AG04450 (cell line): Measurements from ENCODE around the gene TRIM41. TPM values are rescaled to one million over a fixed set of nuclear protein-coding genes. Genes with fewer than 3 reads are reported as not detected.
"Not testable (repeated sequence)": the region's sequence is repeated elsewhere in the genome, so short reads cannot be mapped to it uniquely, and the experiment has no call there.

Experiments used
- CTCF ChIA-PET: fragments of 300-600, 350-600 bp; formaldehyde crosslinking; extraction: SDS; loops from one replicate; lab custom pipeline; 2022; ENCODE audit warnings: antibody characterized with exemption, inconsistent platforms; lab: Charles Lee
- POLR2A ChIA-PET: fragments of 350-600 bp; formaldehyde crosslinking; extraction: SDS; loops from one replicate; lab custom pipeline; 2021; ENCODE audit warnings: antibody characterized with exemption, inconsistent platforms; lab: Yijun Ruan, JAX
- DNase-seq: peaks from one replicate; pipeline ENCODE4 v3.0.0-alpha.2; 2011; ENCODE audit warnings: low read depth, low spot score
- H3K27ac ChIP-seq: one replicate; pipeline ENCODE4 v1.5.1; 2012; ENCODE audit warnings: low read depth, low read length, control low read depth
- H3K27me3 ChIP-seq: one replicate; pipeline ENCODE4 v1.6.0; 2012; ENCODE audit warnings: low read length; ENCODE audit not compliant: control insufficient read depth, insufficient read depth
- H3K4me3 ChIP-seq: 2 replicates; pipeline ENCODE4 v1.5.1; 2011; ENCODE audit warnings: mild to moderate bottlenecking, low read depth, low read length, control low read depth
- H3K9me3 ChIP-seq: 2 replicates; pipeline ENCODE4 v1.5.1; 2012; ENCODE audit warnings: low read length; ENCODE audit not compliant: control insufficient read depth, insufficient read depth
- CTCF ChIP-seq: IDR thresholded peaks from 2 replicates; pipeline ENCODE4 v1.5.1; 2011; ENCODE audit warnings: low read depth, low read length, control low read depth, inconsistent platforms
- polyA plus RNA-seq: library from polyadenylated mRNA; depleted of rRNA; stranded (reverse); fragments of >200 nt; gene quantifications from 2 replicates; pipeline ENCODE4 v1.2.3, GENCODE V29; 2011

Gene TRIM41
- polyA plus RNA-seq, 1 experiment: 11.5 TPM

- no peak for DNase-seq
- CTCF ChIA-PET: interaction anchor here (2.2 to 2.8 kb wide), 2 partner anchors 14 to 22 kb away, joined by 8 to 15 read pairs; no protein-coding TSS in a partner anchor
- peak overlapping the region; percentile 54 for H3K4me3 ChIP-seq
- TF ChIP-seq CTCF: no peak
- no peaks in the 10 kb centered on the region for H3K27me3 ChIP-seq
- POLR2A ChIA-PET: interaction anchor here (1.0 to 3.4 kb wide), 5 partner anchors 10 to 375 kb away, joined by 3 to 72 read pairs (median 7); partner anchors contain the start of gene TRIM41
- no peaks in the 10 kb centered on the region for H3K9me3 ChIP-seq
- no peak overlapping the region for H3K27ac ChIP-seq
These were observed 17.1 kb upstream of the TRIM41 start for GRCh38 chr5:181205761-181206649.

- ChIA-PET CTCF (interaction anchor here (0.7 to 2.8 kb wide), 3 partner anchors 15 to 382 kb away, joined by 8 to 15 read pairs (median 8); no protein-coding TSS in a partner anchor), POLR2A (interaction anchor here (0.6 to 3.4 kb wide), 9 partner anchors 9 to 854 kb away, joined by 3 to 72 read pairs (median 5); partner anchors contain the start of genes GFPT2 and TRIM41)
- Histone ChIP-seq H3K27ac (peak overlapping the region; percentile 73), H3K4me3 (peak overlapping the region; percentile 68), H3K27me3 (no peaks in the 10 kb centered on the region), H3K9me3 (no peaks in the 10 kb centered on the region)
- DNase-seq: peak; percentile 78
- TF ChIP-seq CTCF: no peak
These were observed 15.7 kb upstream of the TRIM41 start for GRCh38 chr5:181207214-181207959.

- ChIA-PET POLR2A (interaction anchor here (0.6 to 3.4 kb wide), 7 partner anchors 8 to 855 kb away, joined by 3 to 72 read pairs (median 7); partner anchors contain the start of genes GFPT2 and TRIM41), CTCF (interaction anchor here (0.7 to 2.8 kb wide), 3 partner anchors 16 to 382 kb away, joined by 3 to 15 read pairs (median 8); no protein-coding TSS in a partner anchor)
- Histone ChIP-seq H3K27ac (no peak overlapping the region), H3K4me3 (no peak overlapping the region), H3K27me3 (no peaks in the 10 kb centered on the region), H3K9me3 (no peaks in the 10 kb centered on the region)
- TF ChIP-seq CTCF: no peak
- DNase-seq: no peak
These were observed 15.2 kb upstream of the TRIM41 start for GRCh38 chr5:181207960-181208253.

- H3K9me3 ChIP-seq, H3K4me3 ChIP-seq, H3K27me3 ChIP-seq, H3K27ac ChIP-seq, DNase-seq: not testable (repeated sequence)
- CTCF ChIA-PET: interaction anchor here (1.2 kb wide), 1 partner anchor 17 kb away, joined by 3 read pairs; no protein-coding TSS in a partner anchor
- POLR2A ChIA-PET: interaction anchor here (0.7 to 3.4 kb wide), 3 partner anchors 14 to 381 kb away, joined by 3 to 72 read pairs (median 25); partner anchors contain the start of gene TRIM41
These were observed 14.1 kb upstream of the TRIM41 start for GRCh38 chr5:181209006-181209405.

GRCh38 chr5:181210148-181210547 lies 12.9 kb upstream of the TRIM41 start:
- POLR2A ChIA-PET, H3K9me3 ChIP-seq, H3K27me3 ChIP-seq, H3K4me3 ChIP-seq, H3K27ac ChIP-seq, DNase-seq: not testable (repeated sequence)
- CTCF ChIA-PET: interaction anchor here (1.2 kb wide), 1 partner anchor 25 kb away, joined by 3 read pairs; no protein-coding TSS in a partner anchor

- DNase-seq, POLR2A ChIA-PET, H3K9me3 ChIP-seq, H3K27ac ChIP-seq, H3K4me3 ChIP-seq, H3K27me3 ChIP-seq: not testable (repeated sequence)
- CTCF ChIA-PET: interaction anchor here (1.2 kb wide), 1 partner anchor 26 kb away, joined by 3 read pairs; no protein-coding TSS in a partner anchor
These were observed 12.4 kb upstream of the TRIM41 start for GRCh38 chr5:181210698-181211097.
